GM18505 (cell line): ENCODE data around the gene S100P.

ENCODE experiments used
- ATAC-seq: cut with Tn5 transposase; IDR thresholded peaks from one replicate; pipeline ENCODE4 v1.9.1; 2021; ENCODE audit not compliant: unreplicated experiment
- POLR2A ChIP-seq: IDR thresholded peaks from 4 replicates; pipeline ENCODE4 v1.6.1; 2011; ENCODE audit warnings: borderline replicate concordance; ENCODE audit not compliant: insufficient read depth, insufficient read length; ENCODE audit errors: extremely low read depth

Gene S100P

GRCh38 chr4:6742989-6743388 lies 49.3 kb downstream of the S100P start:
- ATAC-seq, result no peak
- TF ChIP-seq POLR2A, result no peak
